K562 (cell line): ENCODE measurements around the gene ACTN4. TPM values are rescaled to one million over a fixed set of nuclear protein-coding genes. Genes with fewer than 3 reads are reported as not detected.

Experiments used
- ATAC-seq: fragments of 200-7000 bp; cut with Tn5 transposase; 3 replicates; pipeline ENCODE4 v1.9.1; 2020; ENCODE audit warnings: moderate library complexity
- BruUV-seq: library from RNA; stranded (reverse); fragments of 400-500 nt; replicated peaks from 2 replicates; lab custom pipeline; 2021; lab: Mats Ljungman, UMichigan
- CTCF ChIA-PET: fragments of 300-600 bp; formaldehyde crosslinking; extraction: SDS; loops from one replicate; lab custom pipeline; 2021; ENCODE audit warnings: low intra/inter-chr PET ratio; lab: Yijun Ruan, JAX
- POLR2A ChIA-PET: fragments of 300-600, 350-650 bp; sonication (Branson Sonifier 250); formaldehyde crosslinking; extraction: SDS; loops from one replicate; lab custom pipeline; 2021; ENCODE audit warnings: antibody characterized with exemption, inconsistent platforms; lab: Yijun Ruan, JAX
- DNase-seq, 4 experiments: peaks; one replicate each; pipeline versions ENCODE4 v3.0.0 to v3.0.0-alpha.2; 2011 to 2018; ENCODE audit warnings: low spot score in 3 of 4, mixed read lengths in 3 of 4; ENCODE audit errors: extremely low read depth in 1 of 4
- FAIRE-seq: peaks from 2 replicates; lab custom pipeline; 2011; peaks lifted over from hg19 to GRCh38; lab: Jason Lieb, UNC
- H2AFZ ChIP-seq: 2 replicates; pipeline ENCODE4 v1.6.0; 2011; ENCODE audit warnings: low read depth, low read length, control low read depth, inconsistent platforms
- H3K27ac ChIP-seq: fragments of 200-600 bp; 3 replicates; pipeline ENCODE4 v1.8.0; 2011; ENCODE audit warnings: low read depth, mild to moderate bottlenecking, control low read depth, inconsistent platforms, low read length, moderate library complexity, mixed read lengths; ENCODE audit errors: extremely low read depth
- H3K27me3 ChIP-seq, 2 experiments: fragments of 300-600 bp in 1 of 2; 2 replicates in 1 of 2; 3 replicates in 1 of 2; pipeline versions ENCODE4 v1.6.0 to v1.8.0; 2011; ENCODE audit warnings: inconsistent platforms in 2 of 2, low read length in 2 of 2, mild to moderate bottlenecking in 1 of 2, mixed read lengths in 1 of 2, moderate library complexity in 1 of 2; ENCODE audit not compliant: control insufficient read depth in 2 of 2, insufficient read depth in 2 of 2
- H3K36me3 ChIP-seq: fragments of 300-600 bp; 3 replicates; pipeline ENCODE4 v1.8.0; 2011; ENCODE audit warnings: mild to moderate bottlenecking, low read length, inconsistent platforms; ENCODE audit not compliant: control insufficient read depth, insufficient read depth
- H3K4me1 ChIP-seq, 2 experiments: fragments of 200-600 bp in 1 of 2; replicated peaks in 1 of 2; 2 replicates in 1 of 2; 3 replicates in 1 of 2; pipeline versions ENCODE4 v1.5.1 to v1.8.0; 2011; ENCODE audit warnings: inconsistent platforms in 2 of 2, low read length in 2 of 2, mild to moderate bottlenecking in 1 of 2, mixed read lengths in 1 of 2, moderate library complexity in 1 of 2; ENCODE audit not compliant: control insufficient read depth in 2 of 2, insufficient read depth in 2 of 2
- H3K4me2 ChIP-seq: 2 replicates; pipeline ENCODE4 v1.6.1; 2011; ENCODE audit warnings: low read length, control low read depth, inconsistent platforms, mixed read lengths; ENCODE audit not compliant: insufficient read depth
- H3K4me3 ChIP-seq: fragments of 200-600 bp; sonication (generic), shearing (Covaris generic); 2 replicates; pipeline ENCODE4 v1.5.1; 2016; ENCODE audit warnings: control low read depth, inconsistent platforms
- H3K79me2 ChIP-seq: fragments of 200-600 bp; 3 replicates; pipeline ENCODE4 v1.8.0; 2011; ENCODE audit warnings: low read length, inconsistent platforms; ENCODE audit not compliant: control insufficient read depth, insufficient read depth
- H3K9ac ChIP-seq, 2 experiments: 2 replicates each; pipeline versions ENCODE4 v1.6.0 to v1.6.1; 2011; ENCODE audit warnings: low read depth in 2 of 2, low read length in 2 of 2, control low read depth in 1 of 2, inconsistent platforms in 1 of 2, mild to moderate bottlenecking in 1 of 2, mixed read lengths in 1 of 2; ENCODE audit not compliant: insufficient read depth in 1 of 2
- H3K9me1 ChIP-seq: one replicate; pipeline ENCODE4 v1.6.0; 2011; ENCODE audit warnings: inconsistent platforms, mild to moderate bottlenecking, low read length, moderate library complexity; ENCODE audit not compliant: control insufficient read depth, insufficient read depth
- H3K9me3 ChIP-seq: replicated peaks from 2 replicates; pipeline ENCODE4 v1.5.1; 2011; ENCODE audit warnings: low read depth, low read length, inconsistent platforms; ENCODE audit not compliant: control insufficient read depth, insufficient read depth
- H4K20me1 ChIP-seq: replicated peaks from 2 replicates; pipeline ENCODE4 v1.6.1; 2011; ENCODE audit warnings: low read length, inconsistent platforms, mixed read lengths; ENCODE audit not compliant: control insufficient read depth, insufficient read depth
- ARNT ChIP-seq, 2 experiments: fragments of 450-650 bp; IDR thresholded peaks; 2 replicates each; pipeline ENCODE4 v1.6.1; 2016; ENCODE audit warnings: mild to moderate bottlenecking in 1 of 2
- HCFC1 ChIP-seq: IDR thresholded peaks from 2 replicates; pipeline ENCODE4 v1.6.1; 2012; ENCODE audit warnings: low read depth, low read length, improper control_type of control experiment
- MAZ ChIP-seq, 2 experiments: fragments of 450-650 bp in 1 of 2; sonication (generic) in 1 of 2; formaldehyde crosslinking; IDR thresholded peaks in 1 of 2; conservative IDR thresholded peaks in 1 of 2; 2 replicates each; pipeline versions ENCODE4 v1.4.0 to v1.5.0; 2020; ENCODE audit warnings: mild to moderate bottlenecking in 1 of 2, missing genetic modification reagents in 1 of 2
- MEIS2 ChIP-seq: fragments of 450-650 bp; IDR thresholded peaks from 2 replicates; pipeline ENCODE4 v1.6.1; 2014; ENCODE audit warnings: mild to moderate bottlenecking; ENCODE audit not compliant: partially characterized antibody
- PKNOX1 ChIP-seq: fragments of 450-650 bp; IDR thresholded peaks from 2 replicates; pipeline ENCODE4 v1.6.1; 2016
- POLR2AphosphoS2 ChIP-seq: IDR thresholded peaks from 2 replicates; pipeline ENCODE4 v1.6.1; 2012; ENCODE audit warnings: low read length, improper control_type of control experiment
- RCOR1 ChIP-seq, 2 experiments: IDR thresholded peaks; 2 replicates each; pipeline ENCODE4 v1.6.1; 2012; ENCODE audit warnings: low read depth in 2 of 2, low read length in 2 of 2, borderline replicate concordance in 1 of 2, improper control_type of control experiment in 1 of 2
- VEZF1 ChIP-seq: fragments of 200-800 bp; sonication (Bioruptor generic); IDR thresholded peaks from 2 replicates; pipeline ENCODE4 v1.6.1; 2017; ENCODE audit warnings: missing genetic modification characterization, missing compliant biosample characterization
- ZMIZ1 ChIP-seq, 2 experiments: fragments of 150-350 bp in 1 of 2; IDR thresholded peaks; 2 replicates each; pipeline ENCODE4 v1.6.1; 2012 to 2016; ENCODE audit warnings: low read depth in 2 of 2, low read length in 2 of 2, mild to moderate bottlenecking in 1 of 2, moderate library complexity in 1 of 2
- WGBS: fragments of 100-300 bp; shearing (Covaris generic); methylation state at CpG from one replicate; pipeline ENCODE4 v1.1.6; 2016; ENCODE audit warnings: low coverage, mixed read lengths; ENCODE audit not compliant: insufficient coverage; ENCODE audit errors: missing lambda C conversion rate; 5-methylcytosine and 5-hydroxymethylcytosine counted together
- in situ Hi-C: fragments of 300-500 bp; cut with MboI; formaldehyde crosslinking; loops from 4 replicates; pipeline ENCODE4 v1.15.0; 2018; ENCODE audit warnings: inconsistent platforms, mixed read lengths
- intact Hi-C: fragments of 100-400 bp; cut with micrococcal nuclease; formaldehyde crosslinking; loops from 2 replicates; pipeline ENCODE4 v1.14.2; 2022
- polyA plus RNA-seq, 8 experiments: library from polyadenylated mRNA; depleted of rRNA in 4 of 8; stranded (reverse) in 5 of 8; unstranded in 3 of 8; fragments of >200 nt; fragmentation: Nextera tagmentation in 2 of 8; fragmentation: Illumina TruSeq in 1 of 8; extraction: Ambion mirVana in 2 of 8; extraction: Trizol in 1 of 8; gene quantifications; 2 replicates each; pipeline versions ENCODE4 v1.2.1 to v1.2.3, GENCODE V29; 2011 to 2014; ENCODE audit warnings: inconsistent platforms in 1 of 8, missing spikeins in 1 of 8
- total RNA-seq, 7 experiments: library from RNA; depleted of rRNA in 6 of 7; stranded (reverse); fragments of >200 nt in 6 of 7; fragmentation: Illumina TruSeq in 2 of 7; extraction: Trizol in 2 of 7; gene quantifications; 2 replicates each; pipeline versions ENCODE4 v1.2.1 to v1.2.3, GENCODE V29; 2011 to 2021; ENCODE audit warnings: low replicate concordance in 1 of 7
- TF ChIP-seq, protein P1 (sequence below): fragments of 450-650 bp; IDR thresholded peaks from 2 replicates; pipeline ENCODE4 v1.6.1; 2016; ENCODE audit warnings: borderline replicate concordance

ACTN4 gene
- total and polyA plus RNA-seq, 9 of the 15 experiments (the other 6 are each of a cell fraction or from before 2014, with no cell fraction given), result 3.1 to 385 (median 125) TPM

GRCh38 chr19:38729653-38730469 is 82.4 kb downstream of the ACTN4 start:
- ChIA-PET CTCF (interaction anchor here (0.6 to 2.9 kb wide), 7 partner anchors 110 to 200 kb away, joined by 3 to 12 read pairs (median 3); partner anchors contain the start of genes MRPS12 and SARS2), POLR2A (no interaction called here)
- Histone ChIP-seq H3K36me3 (peaks cover 69% of the 10 kb centered on the region; the same call in 2 of the 3 replicates), H2AFZ (no peak overlapping the region), H3K4me2 (no peak overlapping the region), H3K79me2 (no peaks in the 10 kb centered on the region), H4K20me1 (0 out of 2 replicates have a peak, but pooled peaks cover 3% of the 10 kb centered on the region), H3K4me1 (peaks cover 19 to 61% of the 10 kb centered on the region in 2 experiments), H3K4me3 (no peak overlapping the region), H3K9ac (peak overlapping the region in 1 of 2 experiments; percentile 63; a peak in 1 of 4 replicates), H3K27ac (peak overlapping the region; percentile 49; the same call in 1 of the 3 replicates), H3K9me1 (no peaks in the 10 kb centered on the region), H3K27me3 (no peaks in the 10 kb centered on the region), H3K9me3 (no peaks in the 10 kb centered on the region)
- intact Hi-C loops (loop anchor here (2.0 to 10.0 kb wide), 4 partner anchors 53 to 205 kb away; partner anchors contain the start of genes MRPS12 and SARS2), in situ Hi-C loops (no loop called here)
- BruUV-seq, result TSS peak; percentile 81
- peak; percentile 66 to 87 (median 72) for DNase-seq
- FAIRE-seq, result peak; percentile 72
- WGBS, result 77% methylated on average over 12 of the region's 17 CpGs
- peak; percentile 91 for ATAC-seq
- TF ChIP-seq, protein P1, sequence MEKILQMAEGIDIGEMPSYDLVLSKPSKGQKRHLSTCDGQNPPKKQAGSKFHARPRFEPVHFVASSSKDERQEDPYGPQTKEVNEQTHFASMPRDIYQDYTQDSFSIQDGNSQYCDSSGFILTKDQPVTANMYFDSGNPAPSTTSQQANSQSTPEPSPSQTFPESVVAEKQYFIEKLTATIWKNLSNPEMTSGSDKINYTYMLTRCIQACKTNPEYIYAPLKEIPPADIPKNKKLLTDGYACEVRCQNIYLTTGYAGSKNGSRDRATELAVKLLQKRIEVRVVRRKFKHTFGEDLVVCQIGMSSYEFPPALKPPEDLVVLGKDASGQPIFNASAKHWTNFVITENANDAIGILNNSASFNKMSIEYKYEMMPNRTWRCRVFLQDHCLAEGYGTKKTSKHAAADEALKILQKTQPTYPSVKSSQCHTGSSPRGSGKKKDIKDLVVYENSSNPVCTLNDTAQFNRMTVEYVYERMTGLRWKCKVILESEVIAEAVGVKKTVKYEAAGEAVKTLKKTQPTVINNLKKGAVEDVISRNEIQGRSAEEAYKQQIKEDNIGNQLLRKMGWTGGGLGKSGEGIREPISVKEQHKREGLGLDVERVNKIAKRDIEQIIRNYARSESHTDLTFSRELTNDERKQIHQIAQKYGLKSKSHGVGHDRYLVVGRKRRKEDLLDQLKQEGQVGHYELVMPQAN, result peak; percentile 18; the same call in 1 of the 2 replicates
- peak; percentile 72 for TF ChIP-seq POLR2AphosphoS2
- peak; percentile 40 for TF ChIP-seq VEZF1 (CRISPR knock-in tag)
- TF ChIP-seq ARNT (IDR thresholded peaks at IDR 0.05), result 0 out of 4 replicates have a peak, but pooled peaks of 1 of the 2 experiments have one; percentile 28
- peak; percentile 55; a peak in 2 of 4 replicates for TF ChIP-seq MAZ (CRISPR knock-in tag; conservative IDR thresholded peaks at IDR 0.05 in 1 of 2, IDR thresholded peaks at IDR 0.05 in 1 of 2)
- no peak for TF ChIP-seq HCFC1
- TF ChIP-seq ZMIZ1 (IDR thresholded peaks at IDR 0.05; ENCODE audit: low read depth in 2 of 2, low read length in 2 of 2), result no peak
- peak in 1 of 2 experiments; percentile 49; a peak in 1 of 4 replicates for TF ChIP-seq RCOR1 (IDR thresholded peaks at IDR 0.05; ENCODE audit: borderline replicate concordance in 1 of 2, low read depth in 2 of 2, low read length in 2 of 2)
- TF ChIP-seq PKNOX1, result 0 out of 2 replicates have a peak, but pooled peaks have one; percentile 9
- no peak for TF ChIP-seq MEIS2
